Bronchial epithelial cell (primary cell): ENCODE data around the gene TDRD12. TPM values are rescaled to one million over a fixed set of nuclear protein-coding genes. Genes with fewer than 3 reads are reported as not detected.

Experiments
- DNase-seq: peaks from one replicate; pipeline ENCODE4 v3.0.0-alpha.2; 2010; ENCODE audit warnings: low read depth
- FAIRE-seq: peaks from 2 replicates; lab custom pipeline; 2011; peaks lifted over from hg19 to GRCh38; lab: Jason Lieb, UNC
- H3K27me3 ChIP-seq: 2 replicates; pipeline ENCODE4 v1.5.1; 2011; ENCODE audit warnings: low read length; ENCODE audit not compliant: control insufficient read depth, insufficient read depth
- H3K36me3 ChIP-seq: 2 replicates; pipeline ENCODE4 v1.5.1; 2011; ENCODE audit warnings: low read length; ENCODE audit not compliant: control insufficient read depth, insufficient read depth
- H3K4me3 ChIP-seq: 2 replicates; pipeline ENCODE4 v1.5.1; 2011; ENCODE audit warnings: mild to moderate bottlenecking, low read depth, low read length, control low read depth
- CTCF ChIP-seq: IDR thresholded peaks from 2 replicates; pipeline ENCODE4 v1.5.1; 2011; ENCODE audit warnings: mild to moderate bottlenecking, moderate library complexity, low read length, control low read depth, inconsistent platforms; ENCODE audit not compliant: insufficient read depth, severe bottlenecking
- total RNA-seq: library from RNA; depleted of rRNA; stranded (reverse); fragments of >200 nt; gene quantifications from 2 replicates; pipeline ENCODE4 v1.2.1, GENCODE V29; 2014

The TDRD12 gene
- total RNA-seq, 1 donor from 2014 or later: 1.6 TPM

- FAIRE-seq (no peak), DNase-seq (no peak)
- no peaks in the 10 kb centered on the region for H3K36me3 ChIP-seq
- H3K27me3 ChIP-seq: no peaks in the 10 kb centered on the region
- no peak overlapping the region for H3K4me3 ChIP-seq
- TF ChIP-seq CTCF: no peak
Observed at GRCh38 chr19:32876236-32876918, 156.8 kb downstream of the TDRD12 start.

- no peak for FAIRE-seq
- no peaks in the 10 kb centered on the region for H3K36me3 ChIP-seq
- no peak for DNase-seq
- no peaks in the 10 kb centered on the region for H3K27me3 ChIP-seq
- TF ChIP-seq CTCF: no peak
- H3K4me3 ChIP-seq: no peak overlapping the region
Observed at GRCh38 chr19:32876919-32877285, 157.3 kb downstream of the TDRD12 start.

Other genes with a start within 250 kb of the TDRD12 start
- 131 and 159 TPM in 2 replicates for gene PDCD5, start 138.6 kb upstream of the TDRD12 start, total RNA-seq
- 37.6 and 53.3 TPM in 2 replicates for gene ANKRD27, start 44.6 kb upstream of the TDRD12 start, total RNA-seq
- gene RGS9BP, start 43.9 kb upstream of the TDRD12 start, total RNA-seq: 0.79 and 0.90 TPM in 2 replicates
- gene NUDT19, start 27.9 kb upstream of the TDRD12 start, total RNA-seq: 5.5 and 7.3 TPM in 2 replicates
- gene SLC7A9, start 150.0 kb downstream of the TDRD12 start, total RNA-seq: under 0.01 and 0.26 TPM in 2 replicates